ENCODE results near the gene FHOD3. TPM values are rescaled to one million over a fixed set of nuclear protein-coding genes. Genes with fewer than 3 reads are reported as not detected.

The FHOD3 gene
- total RNA-seq, 1 donor from 2014 or later: 2.5 TPM

DNA sequence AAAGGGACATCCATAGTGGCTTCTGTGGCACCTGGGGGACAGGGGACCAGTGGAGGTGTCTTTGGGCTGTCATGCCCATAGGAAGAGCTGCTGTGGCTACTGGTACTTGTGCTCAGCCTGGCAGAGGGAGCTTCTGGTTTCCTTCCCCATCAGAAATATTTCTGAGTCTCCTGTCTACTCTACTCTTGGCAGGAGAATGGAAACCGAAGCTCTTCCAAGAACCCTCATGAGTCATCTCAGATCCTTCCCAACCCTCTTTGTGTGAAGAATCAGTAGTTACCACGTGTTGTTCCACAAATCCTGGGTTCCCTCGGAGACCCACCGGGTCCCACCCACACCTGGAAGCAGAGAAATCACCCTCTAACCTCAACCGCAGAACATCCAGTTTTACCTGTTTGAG is 234.9 kb downstream of the FHOD3 start:
- Histone ChIP-seq H3K9me3 (no peaks in the 10 kb centered on the region), H3K36me3 (no peaks in the 10 kb centered on the region), H3K27me3 (ENCODE audit: low read depth) (no peaks in the 10 kb centered on the region), H3K27ac (no peak overlapping the region), H3K4me3 (no peak overlapping the region), H3K4me1 (no peaks in the 10 kb centered on the region)
- TF ChIP-seq, protein P1, sequence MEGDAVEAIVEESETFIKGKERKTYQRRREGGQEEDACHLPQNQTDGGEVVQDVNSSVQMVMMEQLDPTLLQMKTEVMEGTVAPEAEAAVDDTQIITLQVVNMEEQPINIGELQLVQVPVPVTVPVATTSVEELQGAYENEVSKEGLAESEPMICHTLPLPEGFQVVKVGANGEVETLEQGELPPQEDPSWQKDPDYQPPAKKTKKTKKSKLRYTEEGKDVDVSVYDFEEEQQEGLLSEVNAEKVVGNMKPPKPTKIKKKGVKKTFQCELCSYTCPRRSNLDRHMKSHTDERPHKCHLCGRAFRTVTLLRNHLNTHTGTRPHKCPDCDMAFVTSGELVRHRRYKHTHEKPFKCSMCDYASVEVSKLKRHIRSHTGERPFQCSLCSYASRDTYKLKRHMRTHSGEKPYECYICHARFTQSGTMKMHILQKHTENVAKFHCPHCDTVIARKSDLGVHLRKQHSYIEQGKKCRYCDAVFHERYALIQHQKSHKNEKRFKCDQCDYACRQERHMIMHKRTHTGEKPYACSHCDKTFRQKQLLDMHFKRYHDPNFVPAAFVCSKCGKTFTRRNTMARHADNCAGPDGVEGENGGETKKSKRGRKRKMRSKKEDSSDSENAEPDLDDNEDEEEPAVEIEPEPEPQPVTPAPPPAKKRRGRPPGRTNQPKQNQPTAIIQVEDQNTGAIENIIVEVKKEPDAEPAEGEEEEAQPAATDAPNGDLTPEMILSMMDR (IDR thresholded peaks at IDR 0.05): no peak
- intact Hi-C loops (cut with DNase I): no loop called here
- ATAC-seq: no peak
- no peak for DNase-seq

DNA sequence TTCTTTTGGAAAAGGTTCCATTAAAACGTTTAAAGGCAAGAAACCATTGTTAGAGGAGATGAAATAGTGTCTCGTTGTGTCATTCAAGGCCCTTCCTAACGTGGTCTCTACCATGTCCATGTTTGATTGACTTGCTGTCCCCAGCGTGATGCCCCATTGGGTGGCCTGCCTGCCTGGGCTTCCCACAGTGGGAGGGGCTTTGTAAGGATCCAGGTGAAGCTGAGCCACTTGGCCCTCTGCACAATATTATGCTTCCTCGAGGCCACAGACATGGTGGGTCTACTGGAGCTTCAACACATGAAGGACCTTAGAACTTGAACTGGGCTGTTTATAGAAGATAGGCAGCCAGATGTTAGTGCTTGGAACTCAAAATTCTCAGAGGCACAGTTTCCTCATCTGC is 235.3 kb downstream of the FHOD3 start:
- no peaks in the 10 kb centered on the region for H3K9me3 ChIP-seq
- no peaks in the 10 kb centered on the region for H3K36me3 ChIP-seq
- no peak for DNase-seq
- intact Hi-C loops (cut with DNase I): no loop called here
- H3K4me3 ChIP-seq: no peak overlapping the region
- no peak overlapping the region for H3K27ac ChIP-seq
- no peaks in the 10 kb centered on the region for H3K4me1 ChIP-seq
- TF ChIP-seq, protein P1 (IDR thresholded peaks at IDR 0.05): no peak
- no peak for ATAC-seq
- H3K27me3 ChIP-seq (ENCODE audit: low read depth): no peaks in the 10 kb centered on the region

DNA sequence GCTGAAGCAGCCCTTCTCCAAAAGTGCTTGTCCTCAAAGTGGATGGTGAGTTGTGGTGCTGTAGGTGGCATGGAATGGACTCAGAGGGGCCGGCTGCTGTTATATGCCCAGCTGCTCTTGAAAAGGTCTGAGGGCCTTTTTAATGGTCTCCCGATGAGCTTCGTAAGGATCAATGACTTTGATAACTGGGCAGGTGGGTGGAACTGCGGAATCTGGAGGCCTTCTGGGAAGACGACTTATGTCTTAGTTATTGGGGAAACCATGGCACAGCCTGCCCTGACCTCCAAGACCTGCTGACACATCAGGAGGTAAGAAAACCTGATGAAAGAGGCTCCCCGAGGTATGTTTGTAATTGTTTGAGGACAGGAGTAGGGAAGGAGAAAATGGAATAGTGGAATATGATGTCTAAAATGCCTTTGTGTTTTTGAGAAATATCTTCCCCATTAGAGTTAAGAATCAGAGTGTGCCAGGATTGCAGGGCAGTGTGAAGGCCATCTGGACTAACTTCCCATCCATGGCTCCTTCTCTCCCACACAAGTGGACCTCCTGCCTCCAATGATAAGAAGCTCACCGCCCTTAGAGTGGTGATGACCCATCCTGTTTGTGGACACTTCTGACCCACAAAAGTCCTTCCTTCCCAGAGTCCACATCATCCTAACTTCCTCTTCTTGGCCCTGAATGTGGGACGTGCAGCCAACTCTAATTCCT is 236.1 kb downstream of the FHOD3 start:
- Histone ChIP-seq H3K36me3 (no peaks in the 10 kb centered on the region), H3K27ac (no peak overlapping the region), H3K4me3 (no peak overlapping the region), H3K4me1 (no peaks in the 10 kb centered on the region), H3K27me3 (ENCODE audit: low read depth) (no peaks in the 10 kb centered on the region), H3K9me3 (no peaks in the 10 kb centered on the region)
- ATAC-seq (no peak), DNase-seq (no peak)
- TF ChIP-seq, protein P1 (IDR thresholded peaks at IDR 0.05): no peak
- intact Hi-C loops (cut with DNase I): no loop called here

DNA sequence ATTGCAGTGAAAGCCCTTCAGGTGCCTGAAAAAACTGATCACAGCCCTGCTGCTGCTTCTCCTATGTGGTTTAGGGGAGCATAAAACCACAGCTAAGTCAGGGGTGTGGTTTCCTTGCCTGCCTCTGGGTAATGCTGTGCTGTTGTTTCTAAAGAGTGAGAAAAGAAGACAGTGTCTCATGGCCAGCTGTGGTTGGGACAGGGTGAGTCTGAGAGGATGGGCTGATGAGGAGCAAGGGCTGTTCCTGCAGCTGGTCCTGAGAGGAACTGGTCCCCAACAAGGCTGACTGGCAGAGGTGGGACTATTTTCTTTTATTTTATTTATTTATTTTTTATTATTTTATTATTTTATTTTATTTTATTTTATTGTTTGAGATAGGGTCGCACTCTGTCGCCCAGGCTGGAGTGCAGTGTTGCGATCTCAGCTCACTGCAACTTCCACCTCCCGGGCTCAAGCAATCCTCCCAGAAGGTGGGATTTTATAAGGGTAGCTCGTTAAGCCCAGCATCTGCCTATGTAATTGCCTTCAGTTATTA is 236.7 kb downstream of the FHOD3 start:
- no peaks in the 10 kb centered on the region for H3K27me3 ChIP-seq (ENCODE audit: low read depth)
- H3K4me3 ChIP-seq: no peak overlapping the region
- no peaks in the 10 kb centered on the region for H3K36me3 ChIP-seq
- no peak for DNase-seq
- TF ChIP-seq, protein P1 (IDR thresholded peaks at IDR 0.05): no peak
- intact Hi-C loops (cut with DNase I): no loop called here
- ATAC-seq: no peak
- no peak overlapping the region for H3K27ac ChIP-seq
- no peaks in the 10 kb centered on the region for H3K4me1 ChIP-seq
- no peaks in the 10 kb centered on the region for H3K9me3 ChIP-seq

DNA sequence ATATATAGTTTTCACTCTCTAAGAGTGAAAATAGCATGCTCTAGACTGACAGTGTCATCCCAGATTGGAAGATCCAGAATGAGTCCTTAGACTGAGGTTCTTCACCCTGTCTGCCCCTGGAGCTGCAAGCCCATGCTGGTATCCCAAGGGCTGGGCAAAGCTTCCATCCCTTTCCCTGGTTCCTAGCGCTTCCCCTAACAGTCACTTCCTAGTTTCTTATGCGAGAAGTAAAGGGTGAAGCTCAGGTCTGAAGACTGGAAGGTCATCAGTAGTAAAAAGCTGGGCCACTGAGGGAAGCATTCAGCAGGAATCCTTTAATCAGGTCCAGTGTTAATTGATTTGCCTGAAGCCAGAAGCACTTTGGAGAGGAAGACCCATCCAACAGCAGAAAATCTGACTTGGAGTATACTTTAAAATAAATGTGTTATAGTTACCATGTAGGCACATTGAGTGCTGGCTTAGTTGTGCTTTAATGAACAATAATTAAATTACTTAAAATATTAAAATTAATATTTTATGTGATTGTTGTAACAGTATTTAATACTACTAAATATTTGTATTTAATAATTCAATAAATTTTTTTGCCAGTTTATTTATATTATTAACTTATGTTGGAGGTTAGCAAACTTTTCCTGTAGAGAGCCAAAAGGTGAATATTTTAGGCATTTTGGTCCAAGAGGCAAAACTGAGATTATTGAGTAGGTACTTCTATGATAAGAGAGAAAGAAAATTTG is 237.9 kb downstream of the FHOD3 start:
- H3K4me1 ChIP-seq: no peaks in the 10 kb centered on the region

More for the DNA sequence above, 237.9 kb downstream of the FHOD3 start:
- ATAC-seq (no peak), DNase-seq (no peak)
- Histone ChIP-seq H3K36me3 (no peaks in the 10 kb centered on the region), H3K27ac (no peak overlapping the region), H3K4me3 (no peak overlapping the region), H3K27me3 (ENCODE audit: low read depth) (no peaks in the 10 kb centered on the region), H3K9me3 (no peaks in the 10 kb centered on the region)
- intact Hi-C loops (cut with DNase I): no loop called here
- TF ChIP-seq, protein P1 (IDR thresholded peaks at IDR 0.05): no peak

Measured in lower lobe of right lung (tissue), 2 donors.